ENCODE data around the gene ADAM17. TPM values are rescaled to one million over a fixed set of nuclear protein-coding genes. Genes with fewer than 3 reads are reported as not detected.
"Not testable (repeated sequence)": the region's sequence is repeated elsewhere in the genome, so short reads cannot be mapped to it uniquely, and the experiment has no call there.

The ADAM17 gene
- total and polyA plus RNA-seq, 4 donors = 3.3 to 14.1 (median 7.9) TPM

DNA sequence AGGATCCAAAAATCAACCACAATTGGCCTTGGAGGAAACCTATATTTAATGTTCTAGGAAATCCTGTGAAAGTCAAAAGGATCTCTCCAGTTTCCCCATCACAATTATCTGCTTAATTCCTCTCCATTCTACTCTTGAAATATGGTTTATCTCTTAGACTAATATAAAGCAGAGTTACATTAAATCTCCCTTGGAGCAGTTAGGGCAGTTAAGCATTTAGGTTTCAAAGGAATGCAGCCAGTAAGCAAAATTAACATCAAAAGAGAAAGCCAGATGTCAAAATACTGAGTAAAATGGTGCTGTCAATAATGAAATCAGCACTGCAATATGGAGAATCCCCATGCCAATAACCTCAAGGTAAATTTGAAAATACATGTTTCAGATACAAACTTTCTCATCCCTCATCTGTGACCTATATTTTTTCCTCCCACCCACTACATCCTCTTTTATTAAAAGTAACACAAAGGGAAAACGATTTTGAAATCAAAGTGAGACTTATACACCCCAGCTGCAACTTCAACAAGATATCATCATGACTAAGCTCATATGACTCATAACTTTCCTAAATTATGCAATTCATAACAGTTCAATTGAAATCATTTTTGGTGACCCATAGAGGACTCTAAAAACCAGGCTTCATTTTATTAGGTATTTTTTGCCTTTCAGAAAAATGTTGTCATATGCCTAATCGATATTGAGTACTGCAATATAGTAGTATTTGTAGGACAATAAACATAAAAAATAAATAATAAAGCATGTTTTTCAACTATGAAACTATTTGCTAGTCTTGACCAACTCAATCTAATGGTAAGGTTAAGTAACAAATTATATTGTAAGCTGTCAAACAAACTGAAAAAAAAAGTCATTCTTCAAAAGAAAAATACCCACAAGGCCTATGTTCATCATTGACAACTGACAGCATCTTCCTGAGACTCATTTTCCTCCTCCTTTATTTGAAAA is 3.1 kb downstream of the ADAM17 start:
- peaks cover 4 to 25% (median 15%) of the 10 kb centered on the region in 4 donors for H3K4me1 ChIP-seq (ENCODE audit: control insufficient read depth in 4 of 4, insufficient read depth in 4 of 4, low read length in 3 of 4)
- no peak overlapping the region for H3K4me3 ChIP-seq (ENCODE audit: low read depth in 1 of 3, low read length in 3 of 3)
- no peak overlapping the region for H3K9ac ChIP-seq (ENCODE audit: low read depth in 1 of 2, low read length in 2 of 2)
- WGBS = 57% methylated on average over 2 of the region's 2 CpGs
- DNase-seq (ENCODE audit: low spot score) = no peak
- no peaks in the 10 kb centered on the region for H3K9me3 ChIP-seq (ENCODE audit: control insufficient read depth in 4 of 4, low read length in 3 of 4)
- H3K27me3 ChIP-seq (ENCODE audit: control insufficient read depth in 4 of 4, insufficient read depth in 4 of 4, low read length in 3 of 4) = no peaks in the 10 kb centered on the region
- H3K27ac ChIP-seq (ENCODE audit: low read depth in 1 of 2, low read length in 2 of 2) = peak overlapping the region in 1 of 2 donors; percentile 32
- no peaks in the 10 kb centered on the region for H3K36me3 ChIP-seq (ENCODE audit: control insufficient read depth in 4 of 4, insufficient read depth in 3 of 4, low read depth in 1 of 4, low read length in 3 of 4)
- TF ChIP-seq, protein P1, sequence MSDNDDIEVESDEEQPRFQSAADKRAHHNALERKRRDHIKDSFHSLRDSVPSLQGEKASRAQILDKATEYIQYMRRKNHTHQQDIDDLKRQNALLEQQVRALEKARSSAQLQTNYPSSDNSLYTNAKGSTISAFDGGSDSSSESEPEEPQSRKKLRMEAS (IDR thresholded peaks at IDR 0.05) = no peak
- TF ChIP-seq JUND (IDR thresholded peaks at IDR 0.05) = peak; percentile 80 to 89

DNA sequence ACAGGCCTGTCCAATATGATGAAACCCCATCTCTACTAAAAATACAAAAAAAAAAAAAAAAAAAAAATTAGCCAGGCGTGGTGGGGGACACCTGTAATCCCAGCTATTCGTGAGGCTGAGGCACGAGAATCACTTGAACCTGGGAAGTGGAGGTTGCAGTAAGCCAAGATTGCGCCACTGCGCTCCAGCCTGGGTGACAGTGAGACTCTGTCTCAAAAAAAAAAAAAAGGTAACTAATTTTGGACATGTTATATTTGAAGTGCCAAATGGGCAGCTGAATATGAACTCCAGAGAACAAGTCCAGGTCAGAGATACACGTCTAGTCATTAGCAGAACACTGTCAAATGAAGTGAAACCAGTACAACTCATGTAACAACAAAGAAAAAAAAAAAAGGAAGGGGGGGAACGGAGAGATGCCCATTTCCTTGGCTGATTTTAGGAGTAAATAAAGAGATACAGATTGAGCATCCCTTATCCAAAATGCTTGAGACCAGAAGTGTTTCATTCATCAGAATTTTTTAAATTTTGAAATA is 4.7 kb downstream of the ADAM17 start:
- WGBS = 81% methylated on average over 7 of the region's 7 CpGs
- H3K4me1 ChIP-seq (ENCODE audit: control insufficient read depth in 4 of 4, insufficient read depth in 4 of 4, low read length in 3 of 4) = peaks cover 4 to 19% (median 13%) of the 10 kb centered on the region in 4 donors
- not testable (repeated sequence) for H3K4me3 ChIP-seq (ENCODE audit: low read depth in 1 of 3, low read length in 3 of 3); H3K9ac ChIP-seq (ENCODE audit: low read depth in 1 of 2, low read length in 2 of 2); H3K36me3 ChIP-seq (ENCODE audit: control insufficient read depth in 4 of 4, insufficient read depth in 3 of 4, low read depth in 1 of 4, low read length in 3 of 4); H3K27me3 ChIP-seq (ENCODE audit: control insufficient read depth in 4 of 4, insufficient read depth in 4 of 4, low read length in 3 of 4); H3K9me3 ChIP-seq (ENCODE audit: control insufficient read depth in 4 of 4, low read length in 3 of 4); H3K27ac ChIP-seq (ENCODE audit: low read depth in 1 of 2, low read length in 2 of 2); DNase-seq (ENCODE audit: low spot score)

DNA sequence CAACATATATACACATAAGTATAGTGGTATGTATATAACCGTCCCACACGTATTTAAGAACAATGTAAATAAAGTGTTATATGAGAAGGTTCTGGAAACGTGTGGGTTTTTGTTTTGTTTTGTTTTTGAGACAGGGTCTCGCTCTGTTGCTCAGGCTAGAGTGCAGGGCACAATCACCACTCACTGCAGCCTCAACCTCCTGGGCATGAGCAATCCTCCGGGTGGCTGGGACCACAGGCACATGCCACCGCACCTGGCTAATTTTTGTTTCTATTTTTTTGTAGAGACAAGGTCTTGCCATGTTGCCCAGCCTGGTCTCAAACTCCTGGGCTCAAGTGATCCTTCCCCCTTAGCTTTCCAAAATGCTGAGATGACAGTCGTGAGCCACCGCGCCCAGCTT is 6.2 kb downstream of the ADAM17 start:
- Histone ChIP-seq H3K4me1 (ENCODE audit: control insufficient read depth in 4 of 4, insufficient read depth in 4 of 4, low read length in 3 of 4) (peaks cover 4 to 12% (median 6%) of the 10 kb centered on the region in 4 donors), H3K27ac (ENCODE audit: low read depth in 1 of 2, low read length in 2 of 2) (no peak overlapping the region), H3K9me3 (ENCODE audit: control insufficient read depth in 4 of 4, low read length in 3 of 4) (no peaks in the 10 kb centered on the region), H3K36me3 (ENCODE audit: control insufficient read depth in 4 of 4, insufficient read depth in 3 of 4, low read depth in 1 of 4, low read length in 3 of 4) (no peaks in the 10 kb centered on the region), H3K4me3 (ENCODE audit: low read depth in 1 of 3, low read length in 3 of 3) (no peak overlapping the region), H3K9ac (ENCODE audit: low read depth in 1 of 2, low read length in 2 of 2) (no peak overlapping the region), H3K27me3 (ENCODE audit: control insufficient read depth in 4 of 4, insufficient read depth in 4 of 4, low read length in 3 of 4) (no peaks in the 10 kb centered on the region)
- WGBS = 95% methylated on average over 9 of the region's 9 CpGs
- no peak for DNase-seq (ENCODE audit: low spot score)
- TF ChIP-seq TAF1 (conservative IDR thresholded peaks at IDR 0.05) (no peak), GABPA (IDR thresholded peaks at IDR 0.05 in 1 of 2, conservative IDR thresholded peaks at IDR 0.05 in 1 of 2) (no peak), YY1 (IDR thresholded peaks at IDR 0.05) (no peak), SP1 (IDR thresholded peaks at IDR 0.05) (no peak)
- TF ChIP-seq, protein P2, sequence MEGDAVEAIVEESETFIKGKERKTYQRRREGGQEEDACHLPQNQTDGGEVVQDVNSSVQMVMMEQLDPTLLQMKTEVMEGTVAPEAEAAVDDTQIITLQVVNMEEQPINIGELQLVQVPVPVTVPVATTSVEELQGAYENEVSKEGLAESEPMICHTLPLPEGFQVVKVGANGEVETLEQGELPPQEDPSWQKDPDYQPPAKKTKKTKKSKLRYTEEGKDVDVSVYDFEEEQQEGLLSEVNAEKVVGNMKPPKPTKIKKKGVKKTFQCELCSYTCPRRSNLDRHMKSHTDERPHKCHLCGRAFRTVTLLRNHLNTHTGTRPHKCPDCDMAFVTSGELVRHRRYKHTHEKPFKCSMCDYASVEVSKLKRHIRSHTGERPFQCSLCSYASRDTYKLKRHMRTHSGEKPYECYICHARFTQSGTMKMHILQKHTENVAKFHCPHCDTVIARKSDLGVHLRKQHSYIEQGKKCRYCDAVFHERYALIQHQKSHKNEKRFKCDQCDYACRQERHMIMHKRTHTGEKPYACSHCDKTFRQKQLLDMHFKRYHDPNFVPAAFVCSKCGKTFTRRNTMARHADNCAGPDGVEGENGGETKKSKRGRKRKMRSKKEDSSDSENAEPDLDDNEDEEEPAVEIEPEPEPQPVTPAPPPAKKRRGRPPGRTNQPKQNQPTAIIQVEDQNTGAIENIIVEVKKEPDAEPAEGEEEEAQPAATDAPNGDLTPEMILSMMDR (IDR thresholded peaks at IDR 0.05; ENCODE audit: low read depth, low read length, missing input control) = no peak

DNA sequence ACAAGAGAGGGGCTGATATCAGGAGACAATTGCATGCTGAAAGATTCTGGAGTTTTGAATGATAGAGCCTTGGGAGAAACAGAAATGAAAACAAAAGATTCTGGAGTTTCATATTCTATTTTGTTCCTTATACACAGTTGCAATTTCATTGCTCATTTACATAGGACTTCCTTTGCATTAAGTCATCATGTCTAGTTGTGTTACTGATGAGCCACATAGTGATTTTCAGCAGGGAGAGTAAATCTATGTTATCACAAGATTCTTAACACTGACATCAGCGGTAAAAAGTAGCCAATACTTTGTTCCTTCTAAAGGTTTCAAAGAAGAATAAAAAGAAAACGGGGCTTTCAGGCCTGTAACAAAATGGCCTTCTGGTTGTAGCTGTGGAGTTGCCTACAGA is 7.1 kb downstream of the ADAM17 start:
- Histone ChIP-seq H3K27me3 (ENCODE audit: control insufficient read depth in 4 of 4, insufficient read depth in 4 of 4, low read length in 3 of 4) (no peaks in the 10 kb centered on the region), H3K4me3 (ENCODE audit: low read depth in 1 of 3, low read length in 3 of 3) (no peak overlapping the region), H3K9me3 (ENCODE audit: control insufficient read depth in 4 of 4, low read length in 3 of 4) (no peaks in the 10 kb centered on the region), H3K36me3 (ENCODE audit: control insufficient read depth in 4 of 4, insufficient read depth in 3 of 4, low read depth in 1 of 4, low read length in 3 of 4) (no peaks in the 10 kb centered on the region), H3K4me1 (ENCODE audit: control insufficient read depth in 4 of 4, insufficient read depth in 4 of 4, low read length in 3 of 4) (peaks cover 0 to 6% (median 3%) of the 10 kb centered on the region in 4 donors), H3K9ac (ENCODE audit: low read depth in 1 of 2, low read length in 2 of 2) (no peak overlapping the region), H3K27ac (ENCODE audit: low read depth in 1 of 2, low read length in 2 of 2) (no peak overlapping the region)
- TF ChIP-seq GABPA (IDR thresholded peaks at IDR 0.05 in 1 of 2, conservative IDR thresholded peaks at IDR 0.05 in 1 of 2) = no peak
- no peak for TF ChIP-seq HNF4G (IDR thresholded peaks at IDR 0.05)
- WGBS = 83% methylated on average over 2 of the region's 2 CpGs
- no peak for DNase-seq (ENCODE audit: low spot score)

All from liver (tissue), 9 donors.